H54 (cell line): Measurements from ENCODE around the gene PLCG1.

Experiments used
- DNase-seq: peaks from one replicate; pipeline ENCODE4 v3.0.0; 2011; ENCODE audit warnings: low spot score, mixed read lengths; ENCODE audit not compliant: insufficient read length
- FAIRE-seq: peaks from 3 replicates; lab custom pipeline; 2011; peaks lifted over from hg19 to GRCh38; lab: Jason Lieb, UNC
- POLR2A ChIP-seq: IDR thresholded peaks from 2 replicates; pipeline ENCODE4 v1.6.1; 2011; ENCODE audit warnings: low read depth, mild to moderate bottlenecking, low read length

Gene PLCG1

DNA sequence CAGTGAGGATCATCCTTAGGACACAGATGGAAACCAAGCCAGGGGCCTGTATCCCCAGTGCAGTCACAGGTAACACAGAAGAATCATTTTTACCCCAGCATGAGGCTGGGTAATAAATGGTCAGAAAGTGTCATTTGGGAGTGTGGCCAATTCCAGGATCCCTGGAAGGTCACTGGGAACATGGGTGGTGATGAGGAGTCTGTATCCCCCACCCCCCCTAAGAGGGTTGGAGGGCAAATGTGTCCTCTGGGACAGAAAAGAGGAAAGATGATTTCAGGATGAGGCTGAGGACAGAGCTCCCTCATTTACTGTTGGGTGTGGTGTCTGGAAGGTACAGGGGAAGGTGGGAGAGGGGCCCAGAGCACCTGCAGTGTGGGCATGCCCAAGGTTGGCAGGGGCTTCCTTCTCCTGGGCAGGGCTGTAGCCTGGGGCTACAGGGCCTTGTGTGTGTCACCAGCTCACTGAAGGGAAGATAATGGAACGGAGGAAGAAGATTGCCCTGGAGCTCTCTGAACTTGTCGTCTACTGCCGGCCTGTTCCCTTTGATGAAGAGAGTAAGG is 34.5 kb downstream of the PLCG1 start:
- FAIRE-seq (no peak), DNase-seq (no peak)
- TF ChIP-seq POLR2A = no peak

DNA sequence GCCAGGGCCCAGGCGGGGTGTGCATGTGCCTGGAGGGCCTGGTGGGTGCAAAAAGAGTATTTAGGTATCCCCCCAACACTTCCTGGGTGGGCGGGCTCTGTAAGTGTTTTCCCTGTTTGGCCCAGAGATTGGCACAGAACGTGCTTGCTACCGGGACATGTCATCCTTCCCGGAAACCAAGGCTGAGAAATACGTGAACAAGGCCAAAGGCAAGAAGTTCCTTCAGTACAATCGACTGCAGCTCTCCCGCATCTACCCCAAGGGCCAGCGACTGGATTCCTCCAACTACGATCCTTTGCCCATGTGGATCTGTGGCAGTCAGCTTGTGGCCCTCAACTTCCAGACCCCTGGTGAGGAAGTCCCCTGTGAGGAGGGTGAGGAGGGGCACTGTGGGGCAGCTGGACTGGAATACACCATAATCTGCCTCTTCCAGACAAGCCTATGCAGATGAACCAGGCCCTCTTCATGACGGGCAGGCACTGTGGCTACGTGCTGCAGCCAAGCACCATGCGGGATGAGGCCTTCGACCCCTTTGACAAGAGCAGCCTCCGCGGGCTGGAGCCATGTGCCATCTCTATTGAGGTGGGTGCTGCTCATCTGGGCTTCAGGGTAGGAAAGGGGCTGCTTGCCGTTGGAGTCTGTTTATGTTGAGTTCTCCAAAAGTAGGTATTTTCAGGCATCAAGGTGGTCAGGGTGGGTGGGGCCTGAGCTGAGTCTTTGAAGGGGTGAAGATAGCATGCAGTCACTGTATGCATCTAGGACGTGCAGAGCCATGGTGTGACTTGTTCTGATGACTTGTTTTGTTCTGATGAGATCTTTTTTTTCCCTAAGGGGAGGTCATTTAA is 35.2 kb downstream of the PLCG1 start:
- DNase-seq = no peak
- FAIRE-seq = no peak
- TF ChIP-seq POLR2A = no peak

DNA sequence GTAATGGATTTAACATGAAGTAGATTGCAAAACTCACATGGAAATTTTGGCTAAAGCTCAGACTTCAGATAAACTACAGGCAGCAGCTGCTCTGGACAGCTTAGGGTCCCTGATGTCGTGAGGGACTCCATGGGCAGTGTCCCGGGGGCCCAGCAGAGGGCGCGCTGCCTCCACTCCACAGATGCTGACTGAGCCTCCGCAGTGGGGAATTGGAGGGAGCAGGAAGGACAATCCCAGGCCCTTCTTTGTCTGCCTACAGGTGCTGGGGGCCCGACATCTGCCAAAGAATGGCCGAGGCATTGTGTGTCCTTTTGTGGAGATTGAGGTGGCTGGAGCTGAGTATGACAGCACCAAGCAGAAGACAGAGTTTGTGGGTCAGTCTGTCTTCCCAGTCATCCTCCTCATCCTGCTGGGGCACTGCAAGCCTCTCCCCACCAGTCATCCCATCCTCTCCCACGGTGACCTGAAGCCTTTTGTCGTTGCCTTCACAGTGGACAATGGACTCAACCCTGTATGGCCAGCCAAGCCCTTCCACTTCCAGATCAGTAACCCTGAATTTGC is 35.9 kb downstream of the PLCG1 start:
- DNase-seq (peak; percentile 69), FAIRE-seq (no peak)
- TF ChIP-seq POLR2A = no peak

DNA sequence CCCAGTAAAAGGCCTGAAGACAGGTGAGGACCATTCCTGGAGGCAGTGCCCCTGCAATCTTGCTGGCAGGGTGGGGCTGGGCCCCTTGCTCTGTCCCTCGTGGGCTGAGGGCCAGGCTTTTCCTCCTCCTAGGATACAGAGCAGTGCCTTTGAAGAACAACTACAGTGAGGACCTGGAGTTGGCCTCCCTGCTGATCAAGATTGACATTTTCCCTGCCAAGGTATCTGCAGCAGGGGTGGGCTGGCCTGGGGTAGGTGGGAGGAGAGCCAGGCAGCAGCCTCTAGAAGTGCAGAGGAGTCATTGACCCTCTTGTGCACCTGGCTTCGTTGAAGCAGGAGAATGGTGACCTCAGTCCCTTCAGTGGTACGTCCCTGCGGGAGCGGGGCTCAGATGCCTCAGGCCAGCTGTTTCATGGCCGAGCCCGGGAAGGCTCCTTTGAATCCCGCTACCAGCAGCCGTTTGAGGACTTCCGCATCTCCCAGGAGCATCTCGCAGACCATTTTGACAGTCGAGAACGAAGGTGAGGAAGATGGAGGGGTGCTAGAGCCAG is 36.5 kb downstream of the PLCG1 start:
- FAIRE-seq = no peak
- no peak for TF ChIP-seq POLR2A
- DNase-seq = no peak

DNA sequence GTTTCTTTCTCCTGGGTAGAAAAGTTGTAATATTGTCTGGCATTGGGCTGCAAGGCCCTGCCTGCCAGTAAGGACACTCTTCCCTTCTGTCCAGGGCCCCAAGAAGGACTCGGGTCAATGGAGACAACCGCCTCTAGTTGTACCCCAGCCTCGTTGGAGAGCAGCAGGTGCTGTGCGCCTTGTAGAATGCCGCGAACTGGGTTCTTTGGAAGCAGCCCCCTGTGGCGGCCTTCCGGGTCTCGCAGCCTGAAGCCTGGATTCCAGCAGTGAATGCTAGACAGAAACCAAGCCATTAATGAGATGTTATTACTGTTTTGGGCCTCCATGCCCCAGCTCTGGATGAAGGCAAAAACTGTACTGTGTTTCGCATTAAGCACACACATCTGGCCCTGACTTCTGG is 37.0 kb downstream of the PLCG1 start:
- FAIRE-seq = no peak
- no peak for DNase-seq
- no peak for TF ChIP-seq POLR2A

DNA sequence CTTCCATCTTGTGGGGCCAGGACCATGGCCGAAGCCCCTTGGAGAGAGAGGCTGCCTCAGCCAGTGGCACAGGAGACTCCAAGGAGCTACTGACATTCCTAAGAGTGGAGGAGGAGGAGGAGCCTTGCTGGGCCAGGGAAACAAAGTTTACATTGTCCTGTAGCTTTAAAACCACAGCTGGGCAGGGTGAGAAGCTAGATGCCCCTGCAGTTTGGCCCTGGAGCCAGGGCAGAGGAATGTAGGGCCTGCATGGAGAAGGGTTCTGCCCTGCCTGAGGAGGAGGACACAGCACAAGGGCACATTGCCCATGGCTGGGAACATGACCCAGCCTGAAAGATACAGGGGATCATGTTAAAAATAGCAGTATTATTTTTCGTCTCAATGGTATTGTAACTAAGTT is 37.4 kb downstream of the PLCG1 start:
- no peak for TF ChIP-seq POLR2A
- DNase-seq = no peak
- FAIRE-seq = no peak

DNA sequence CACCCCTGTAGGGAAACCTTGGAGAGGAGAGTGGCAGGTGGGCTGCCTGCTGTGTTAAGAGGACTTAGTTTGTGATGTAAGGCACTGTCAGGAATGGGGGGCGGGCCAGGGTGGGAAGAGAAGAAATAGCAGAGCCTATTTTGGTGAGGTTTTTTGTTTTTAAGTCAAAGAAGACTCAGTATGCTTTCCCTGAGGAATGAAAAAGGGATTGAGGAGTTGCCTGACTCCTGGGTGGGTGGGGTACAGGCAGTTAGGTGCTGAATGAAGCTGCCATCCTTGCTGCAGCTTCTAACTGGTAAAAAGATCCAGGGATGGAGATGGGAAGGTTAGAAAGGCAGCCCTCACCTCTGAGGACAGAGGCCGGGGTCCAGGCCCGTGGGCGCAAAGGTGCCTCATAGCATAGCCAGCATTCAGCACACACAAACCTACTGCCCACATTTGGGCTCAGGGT is 37.9 kb downstream of the PLCG1 start:
- no peak for FAIRE-seq
- DNase-seq = no peak
- no peak for TF ChIP-seq POLR2A

DNA sequence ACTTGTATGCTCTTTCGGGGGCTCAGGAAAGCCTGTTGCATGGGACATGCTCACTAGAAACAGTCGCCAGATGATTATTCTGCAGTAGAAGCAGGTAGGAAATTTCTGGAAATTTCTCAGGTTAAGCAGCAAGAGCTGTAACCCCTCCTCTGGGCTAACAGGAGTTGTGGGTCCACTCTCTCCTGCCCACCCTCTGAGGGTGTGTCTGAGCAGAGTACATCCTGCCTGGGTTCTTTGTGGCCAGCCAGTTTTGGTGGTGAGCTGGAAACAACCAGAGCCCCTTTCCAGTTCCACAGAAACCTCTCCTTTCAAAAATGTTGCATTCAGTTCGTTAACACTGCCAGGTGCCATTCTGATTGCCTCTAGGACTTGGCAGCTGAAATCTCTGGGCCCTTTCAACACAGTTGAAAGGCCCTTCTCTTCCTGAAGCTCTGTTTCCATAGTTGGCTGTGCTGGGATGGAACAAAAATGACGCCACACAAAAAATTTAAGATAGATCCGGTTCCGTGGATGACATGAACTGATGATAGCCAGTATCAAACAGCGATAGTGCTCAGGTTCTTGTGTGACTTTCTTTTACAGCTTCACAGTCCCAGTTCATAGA is 38.5 kb downstream of the PLCG1 start:
- no peak for TF ChIP-seq POLR2A
- DNase-seq (no peak), FAIRE-seq (no peak)

DNA sequence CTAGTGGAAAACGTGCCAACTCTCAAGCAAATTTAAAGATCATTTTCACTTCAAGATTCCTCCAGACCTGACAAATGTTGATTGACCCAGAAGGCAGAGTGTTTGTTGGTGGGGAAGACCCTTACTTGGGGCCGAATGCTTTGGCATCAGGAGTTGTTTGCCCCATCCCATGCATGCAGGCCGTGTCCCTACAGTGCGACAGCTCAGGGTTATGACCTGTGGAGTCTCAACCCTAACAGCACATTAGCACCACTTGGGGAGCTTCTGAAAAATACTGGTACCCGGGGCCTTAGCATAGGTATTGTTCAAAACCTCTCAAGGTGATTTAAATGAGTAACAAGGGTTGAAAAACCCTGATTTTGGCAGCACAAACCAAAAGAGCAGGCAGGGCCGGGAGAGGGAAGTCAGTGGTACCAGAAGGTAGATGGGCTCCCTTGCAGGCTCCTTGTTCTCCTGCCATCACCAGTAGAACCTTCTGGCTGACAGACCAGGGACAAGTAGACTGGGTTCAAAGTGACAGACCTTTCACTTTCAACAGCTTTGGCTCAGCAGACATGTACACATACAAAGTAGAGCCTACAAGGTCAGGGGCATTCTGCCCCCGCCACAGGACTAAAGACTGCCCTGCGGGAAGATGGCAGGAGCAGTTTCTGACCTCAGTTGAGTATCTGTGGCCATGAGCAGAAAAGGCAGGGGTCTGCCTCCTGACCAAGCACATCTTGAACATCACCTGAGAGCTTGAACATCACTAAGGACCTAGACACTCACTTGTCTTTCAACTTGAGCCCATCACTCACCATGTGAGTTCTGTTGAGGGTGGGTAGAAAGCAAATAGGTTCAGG is 39.6 kb downstream of the PLCG1 start:
- FAIRE-seq = no peak
- TF ChIP-seq POLR2A = no peak
- no peak for DNase-seq

DNA sequence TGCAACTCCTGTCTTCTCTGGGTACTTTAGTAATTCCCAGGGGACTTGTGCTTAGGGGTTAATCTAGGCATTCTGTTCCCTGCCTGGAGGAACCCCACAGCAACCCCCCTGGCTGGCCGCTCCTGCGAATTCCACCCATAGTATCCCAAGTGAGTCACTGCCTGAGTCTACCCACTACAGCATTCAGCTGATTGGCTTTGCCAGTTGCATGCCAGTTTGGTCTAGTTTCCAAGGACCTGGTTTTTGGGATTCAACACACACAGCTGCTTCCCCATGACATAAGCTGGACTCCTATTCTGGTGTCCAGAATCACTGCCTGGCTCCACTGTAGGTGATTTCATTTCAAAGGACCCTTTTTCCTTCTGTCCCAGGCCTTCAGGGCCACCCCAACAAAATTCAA is 40.3 kb downstream of the PLCG1 start:
- no peak for TF ChIP-seq POLR2A
- no peak for FAIRE-seq
- peak; percentile 80 for DNase-seq

DNA sequence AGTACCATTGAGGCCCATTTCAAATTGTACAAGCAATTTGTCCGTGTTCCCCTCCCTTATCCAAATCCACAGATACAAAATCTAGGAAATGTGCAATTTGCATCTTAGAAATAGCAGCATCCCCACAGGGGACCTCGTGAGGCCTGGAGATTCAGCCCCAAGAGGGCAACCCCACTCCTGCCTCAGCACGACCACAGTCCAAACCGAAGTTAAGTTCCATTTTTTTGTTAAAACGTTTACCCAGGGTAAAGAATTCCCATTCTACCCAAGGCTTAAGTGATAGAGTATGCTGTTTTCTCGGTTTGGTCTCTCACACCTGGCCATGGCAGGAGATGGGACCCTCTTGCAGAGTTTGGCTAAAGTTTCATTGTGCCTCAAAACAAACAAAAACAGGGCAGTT is 41.2 kb downstream of the PLCG1 start:
- no peak for TF ChIP-seq POLR2A
- DNase-seq (no peak), FAIRE-seq (no peak)

DNA sequence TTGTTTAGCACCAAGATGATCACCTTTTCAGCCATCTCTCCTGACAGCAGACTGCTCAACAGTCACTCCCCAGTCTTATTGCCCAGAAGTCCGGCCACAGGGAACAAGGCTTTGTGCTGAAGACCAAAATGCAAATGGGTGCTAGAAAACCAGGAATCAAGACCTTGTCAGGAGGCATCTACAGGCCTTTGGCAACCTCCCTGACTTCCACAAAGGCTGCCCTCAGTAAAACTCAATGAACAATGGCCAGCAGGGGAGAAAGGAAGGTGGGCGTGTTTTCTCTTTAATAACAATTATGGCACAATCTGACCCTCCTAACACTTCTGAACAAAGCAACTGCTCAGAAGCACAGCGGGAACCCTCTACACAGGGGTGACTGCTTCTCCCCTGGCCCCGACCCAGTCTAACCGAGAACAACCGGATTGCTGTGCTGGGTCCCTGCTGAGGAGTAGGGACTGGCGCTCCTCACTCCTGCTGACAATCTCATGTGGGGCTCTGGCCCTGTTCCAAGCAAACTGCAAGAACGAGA is 41.6 kb downstream of the PLCG1 start:
- TF ChIP-seq POLR2A = no peak
- FAIRE-seq (no peak), DNase-seq (no peak)

DNA sequence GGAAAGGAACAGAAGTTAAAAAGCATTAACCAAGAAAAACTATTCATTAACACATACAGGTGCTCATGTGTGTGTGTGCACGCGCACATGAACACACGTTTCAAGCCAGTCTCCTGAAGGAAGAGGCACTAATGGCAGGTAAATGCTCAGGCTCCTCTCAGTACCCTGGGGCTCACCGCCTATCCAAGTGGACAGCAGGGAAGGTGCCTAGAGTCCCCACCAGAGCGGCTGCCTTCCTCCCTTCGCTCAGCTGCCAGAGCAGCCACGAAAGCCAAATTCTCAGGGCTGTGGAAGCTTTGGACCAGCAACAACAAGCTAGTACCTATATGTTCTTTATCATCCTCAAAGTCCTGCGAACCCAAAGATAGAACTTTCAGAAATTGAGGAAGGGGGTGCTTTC is 42.6 kb downstream of the PLCG1 start:
- no peak for FAIRE-seq
- DNase-seq = no peak
- TF ChIP-seq POLR2A = no peak
